TTC549 (cell line): ENCODE results near the gene TP53TG5.

Source experiments
- FAIRE-seq: peaks from 2 replicates; lab custom pipeline; 2012; peaks lifted over from hg19 to GRCh38; lab: Jason Lieb, UNC

Gene TP53TG5

GRCh38 chr20:45323731-45324130 is 54.4 kb downstream of the TP53TG5 start:
- FAIRE-seq = no peak

- FAIRE-seq = no peak
These were observed 55.2 kb downstream of the TP53TG5 start for GRCh38 chr20:45322952-45323383.
